CD4-positive, alpha-beta T cell treated with Interleukin-10 for 1 hour (primary cell): ENCODE results near the gene NKPD1.

Source experiments
- DNase-seq: peaks from one replicate; pipeline ENCODE4 v3.0.0-alpha.2; 2020

Gene NKPD1

GRCh38 chr19:45172173-45172572 is 11.4 kb upstream of the NKPD1 start:
- DNase-seq: peak; percentile 59

DNA sequence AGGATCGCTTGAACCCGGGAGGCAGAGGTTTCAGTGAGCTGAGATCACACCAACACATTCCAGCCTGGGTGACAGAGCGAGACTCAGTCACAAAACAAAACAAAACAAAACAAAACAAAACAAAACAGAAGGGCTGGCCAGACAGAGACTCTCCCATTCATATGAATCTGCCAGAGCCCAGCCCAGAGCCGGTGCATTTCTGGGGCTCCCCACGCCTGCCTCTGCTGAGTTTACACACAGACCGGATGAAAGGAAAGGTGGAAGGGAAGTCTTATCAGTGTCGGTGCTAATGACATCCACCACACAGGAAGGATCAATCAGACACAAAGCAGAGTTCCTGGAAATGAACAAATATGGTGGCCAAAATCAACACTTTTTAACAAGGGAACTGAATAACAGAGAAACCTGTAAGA is 10.4 kb upstream of the NKPD1 start:
- DNase-seq: peak; percentile 85

GRCh38 chr19:45170146-45171106 is 9.6 kb upstream of the NKPD1 start:
- no peak for DNase-seq

DNA sequence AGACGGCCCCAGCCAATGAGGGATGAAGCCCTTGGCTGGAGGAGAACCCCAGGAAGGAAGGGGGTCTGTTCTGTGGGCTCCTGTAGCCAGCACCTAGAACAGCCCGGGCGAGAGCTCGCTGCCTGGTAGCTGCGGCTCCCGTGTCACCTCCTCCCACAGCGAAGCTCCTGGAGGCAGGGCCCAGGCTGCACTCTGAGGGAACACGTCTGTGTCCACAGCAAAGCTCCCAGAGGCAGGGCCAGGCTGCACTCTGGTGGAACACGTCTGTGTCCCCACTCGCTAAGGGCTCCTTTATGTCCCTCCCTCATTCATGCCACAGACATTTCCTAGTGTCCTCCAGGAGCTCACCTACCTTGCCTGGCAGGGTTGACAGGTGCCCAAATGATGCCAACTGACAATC is 8.8 kb upstream of the NKPD1 start:
- no peak for DNase-seq

GRCh38 chr19:45168767-45169351 is 8.1 kb upstream of the NKPD1 start:
- peak; percentile 26 for DNase-seq

GRCh38 chr19:45166723-45167252 is 6.0 kb upstream of the NKPD1 start:
- DNase-seq: no peak

DNA sequence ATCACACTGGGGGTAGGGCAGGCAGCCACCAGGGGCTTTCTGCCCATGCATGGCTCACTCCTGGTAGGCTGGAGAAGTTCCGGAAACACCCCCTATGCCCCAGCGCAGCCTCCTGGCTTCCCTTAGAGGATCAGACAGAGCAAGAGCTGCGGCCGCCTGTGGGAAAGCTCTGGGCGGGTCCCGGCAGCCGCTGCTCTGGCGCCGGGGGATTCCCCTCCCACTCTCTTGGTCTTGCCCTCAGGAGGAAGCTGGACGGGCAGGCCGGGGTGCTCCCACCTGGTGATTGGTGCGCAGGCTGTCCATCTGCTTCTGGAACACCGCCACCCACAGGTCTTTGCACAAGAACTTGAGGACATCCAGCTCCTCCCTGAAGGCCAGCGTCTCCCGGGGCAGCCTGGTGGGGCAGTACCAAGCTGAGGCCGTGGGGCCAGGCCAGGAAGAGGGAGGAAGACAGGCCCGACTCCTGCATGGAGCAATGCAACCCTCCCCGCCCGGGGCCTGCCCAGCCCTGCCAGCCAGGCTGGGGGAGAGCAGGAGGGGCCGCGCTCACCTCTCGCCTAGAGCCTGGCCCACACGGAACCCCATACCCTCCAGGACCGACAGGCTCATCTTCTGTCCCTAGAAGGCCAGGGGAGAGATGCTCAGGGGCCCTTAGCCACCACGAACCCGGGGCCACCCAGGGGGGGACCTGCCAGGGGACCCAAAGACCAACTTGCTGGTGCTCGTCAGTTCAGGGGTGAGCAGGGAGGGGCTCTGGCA is 4.0 kb upstream of the NKPD1 start:
- peak; percentile 72 for DNase-seq

- no peak for DNase-seq
Measured at GRCh38 chr19:45163751-45164460, 3.1 kb upstream of the NKPD1 start.

DNA sequence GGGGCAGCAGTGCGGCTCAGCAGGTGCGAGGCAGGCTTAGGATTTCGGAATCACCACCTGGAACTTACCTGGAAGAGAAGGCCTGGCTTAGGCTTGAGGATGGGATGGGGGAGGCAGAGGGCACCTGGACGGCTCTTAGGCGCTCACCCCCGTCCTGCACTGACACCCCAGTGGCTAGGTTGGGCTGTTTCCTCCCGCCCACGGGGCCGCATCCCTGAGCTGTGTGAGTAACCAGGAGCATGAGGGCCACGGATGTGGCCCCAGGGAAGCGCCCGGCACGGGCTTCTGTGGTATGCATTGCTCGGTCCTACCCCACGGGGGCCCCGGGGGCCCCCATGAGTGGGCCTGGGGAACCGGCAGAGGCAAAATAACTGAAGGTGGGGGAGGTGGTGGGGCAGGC is 2.4 kb upstream of the NKPD1 start:
- DNase-seq: no peak

DNA sequence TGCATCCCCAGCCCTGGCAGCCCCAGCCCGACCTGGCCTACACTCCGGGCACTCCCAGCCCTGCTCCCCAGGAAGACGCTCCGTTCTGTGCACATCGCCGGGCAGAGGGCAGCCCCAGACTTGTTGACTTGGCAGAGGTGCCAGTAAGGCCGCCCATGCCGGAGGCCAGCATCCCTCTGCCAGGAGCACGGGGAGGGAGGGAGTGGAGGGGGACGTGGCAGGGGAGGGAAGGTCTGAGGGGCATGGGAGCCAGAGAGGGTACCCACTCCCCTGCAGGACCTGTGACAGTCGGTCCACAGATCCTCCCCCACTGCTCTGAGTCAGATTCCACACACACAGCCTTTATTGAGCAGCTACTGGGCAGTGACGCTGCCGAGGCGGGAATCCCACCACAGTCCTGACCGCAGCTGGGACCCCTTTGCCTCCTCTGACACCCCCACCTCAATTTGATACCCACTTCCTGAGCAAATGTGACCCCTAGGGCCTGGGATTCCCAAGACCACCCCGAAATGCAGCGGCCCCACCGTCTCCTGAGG is 1.9 kb upstream of the NKPD1 start:
- no peak for DNase-seq

DNA sequence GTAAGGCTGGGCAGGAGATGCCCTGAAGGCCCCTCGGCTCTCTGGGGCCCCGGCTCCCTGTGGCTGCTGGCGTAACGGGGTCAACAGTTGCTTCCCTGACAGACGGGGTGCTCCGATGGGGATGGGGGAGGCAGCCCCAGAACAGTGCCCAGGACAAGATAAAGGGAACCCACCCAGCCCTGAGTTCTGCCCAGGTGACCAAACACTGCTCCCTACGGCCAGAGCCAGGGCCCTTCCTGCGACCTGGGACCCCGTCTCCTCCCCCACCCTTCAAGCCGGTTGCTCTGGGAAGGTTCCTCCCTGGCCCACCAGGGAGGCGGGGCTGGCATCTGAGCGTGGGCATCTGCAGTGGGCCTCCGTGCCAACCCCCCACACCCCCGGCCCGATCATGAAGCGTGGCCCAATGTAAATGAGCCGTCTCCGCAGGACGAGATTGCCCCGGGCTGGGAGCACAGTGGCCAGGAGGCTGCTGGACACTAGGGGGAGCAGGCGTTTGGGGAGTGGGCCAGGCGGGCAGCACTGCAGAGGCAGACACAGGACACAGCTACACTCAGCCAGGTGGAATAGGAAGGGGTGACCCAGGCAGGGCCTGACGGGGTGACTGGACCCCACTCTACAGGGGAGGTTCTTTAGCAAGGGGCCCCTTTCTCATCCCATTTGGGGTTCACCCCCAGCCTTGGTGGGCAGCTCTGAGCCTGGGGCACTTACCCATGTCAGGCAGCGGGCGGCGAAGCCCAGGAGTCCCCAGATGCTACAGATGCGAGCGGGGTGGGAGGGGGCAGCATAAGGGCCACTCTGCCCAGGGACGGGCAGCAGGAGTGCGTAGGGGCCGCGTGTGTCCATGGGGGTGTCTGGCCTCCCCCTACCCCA is 1.2 kb upstream of the NKPD1 start:
- no peak for DNase-seq

GRCh38 chr19:45159971-45160324 is 834 bp downstream of the NKPD1 start:
- DNase-seq: no peak

DNA sequence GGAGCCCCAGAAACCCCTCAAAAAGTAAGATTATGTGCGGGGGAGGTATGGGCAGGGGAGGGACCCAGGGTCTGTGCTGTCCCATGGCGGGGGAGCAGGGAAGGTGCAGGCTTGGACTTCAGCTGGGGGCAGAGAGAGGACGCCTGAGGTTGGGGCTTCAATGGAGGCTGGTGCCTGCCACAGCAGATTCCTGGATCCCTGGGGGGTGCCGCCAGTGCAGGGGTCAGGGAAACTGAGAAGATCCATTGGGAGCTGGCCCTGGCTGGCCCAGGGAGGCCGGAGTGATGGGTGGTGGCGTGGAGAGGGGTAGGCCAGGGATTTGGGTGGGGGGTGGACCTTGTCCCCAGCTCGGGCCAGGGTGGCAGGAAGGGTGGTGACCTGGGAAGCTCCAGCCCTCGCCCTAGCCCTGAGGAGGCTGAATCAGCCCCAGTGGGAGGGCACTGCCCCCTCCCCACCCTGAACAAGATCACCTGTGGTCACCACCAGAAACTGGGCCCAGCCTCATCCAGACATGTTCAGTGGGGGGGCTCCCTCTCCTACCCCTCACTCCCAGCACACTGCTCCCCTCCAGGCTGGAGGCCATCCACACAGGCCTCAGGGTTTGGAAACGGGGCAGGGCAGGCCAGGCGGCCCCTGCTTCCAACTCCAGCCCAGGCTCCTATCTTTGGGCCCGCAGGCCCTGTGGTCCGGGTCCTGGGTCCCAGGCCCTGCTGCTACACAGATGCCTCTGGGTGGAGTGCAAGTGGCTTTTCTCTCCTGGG is 1.4 kb downstream of the NKPD1 start:
- DNase-seq: no peak

- no peak for DNase-seq
Measured at GRCh38 chr19:45158503-45159209, 2.1 kb downstream of the NKPD1 start.

- DNase-seq: no peak
Measured at GRCh38 chr19:45156751-45157150, 4.0 kb downstream of the NKPD1 start.

- no peak for DNase-seq
Measured at GRCh38 chr19:45156011-45156630, 4.7 kb downstream of the NKPD1 start.

DNA sequence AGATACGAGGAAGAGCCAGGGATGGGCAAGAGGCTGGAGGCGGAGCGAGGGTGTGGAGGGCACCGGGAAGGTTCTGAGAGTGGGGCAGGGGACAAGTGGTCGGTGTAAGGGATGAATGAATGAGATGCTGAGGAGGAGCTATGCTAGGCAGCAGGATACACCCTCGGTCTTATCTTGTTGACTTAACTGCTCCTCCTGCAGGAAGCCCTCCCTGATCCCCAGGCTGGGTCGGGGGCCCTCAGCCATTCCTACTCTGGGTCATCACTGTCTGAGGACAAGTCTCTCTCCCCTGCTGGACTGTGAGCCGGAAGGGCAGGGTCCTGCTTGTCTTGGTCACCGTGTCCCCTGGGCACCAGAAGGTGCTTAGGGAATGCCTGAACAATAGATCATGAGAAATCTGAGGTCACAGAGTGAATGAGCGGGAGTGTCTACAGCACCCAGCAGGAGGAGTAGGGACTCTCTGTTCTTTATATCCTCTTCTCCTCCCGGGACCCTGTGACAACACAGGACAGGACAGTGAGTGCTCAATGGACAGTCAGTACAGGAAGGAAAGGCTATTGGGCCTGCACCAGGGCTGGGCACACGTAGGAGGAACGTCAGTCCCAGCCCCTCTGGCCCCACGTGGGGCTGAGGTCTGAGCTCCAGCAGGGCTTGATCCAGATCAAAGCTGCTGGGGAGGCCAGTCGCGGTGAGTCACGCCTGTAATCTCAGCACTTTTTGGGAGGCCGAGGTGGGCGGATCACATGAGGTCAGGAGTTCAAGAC is 6.5 kb downstream of the NKPD1 start:
- DNase-seq: no peak

DNA sequence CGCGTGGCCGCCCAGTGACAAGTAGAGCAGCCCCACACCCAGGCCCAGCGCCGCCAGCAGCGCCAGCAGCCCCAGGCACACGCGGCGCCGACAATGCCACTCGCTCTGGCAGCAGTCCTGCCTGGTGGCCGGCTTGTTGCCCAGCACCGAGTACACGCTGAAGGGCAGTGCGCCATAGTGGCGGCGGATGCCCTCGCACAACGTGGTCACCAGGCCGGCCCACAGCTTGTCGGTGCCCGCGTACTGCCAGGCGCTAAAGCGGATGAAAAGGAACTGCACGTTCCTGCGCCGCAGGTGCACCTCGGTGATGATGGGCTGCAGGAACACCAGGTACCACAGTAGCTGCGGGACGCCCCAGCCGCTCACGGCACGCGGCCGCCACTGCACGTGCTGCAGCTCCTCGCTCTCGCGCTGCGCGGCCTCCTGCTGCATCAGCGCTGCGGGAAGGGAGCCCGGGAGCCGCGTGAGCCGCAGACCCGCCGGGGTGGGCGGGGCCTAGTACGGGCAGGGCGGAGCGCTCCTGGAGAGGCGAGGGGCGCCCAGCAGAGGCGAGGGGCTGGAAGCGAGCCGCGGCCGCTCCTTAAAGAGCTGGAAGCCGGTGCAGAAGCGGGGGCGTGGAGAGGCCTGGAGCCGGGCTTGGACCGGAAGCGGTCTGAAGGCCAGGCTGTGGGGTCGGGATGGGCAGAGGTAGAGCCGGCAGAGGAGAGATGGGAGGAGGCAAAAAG is 7.3 kb downstream of the NKPD1 start:
- peak; percentile 37 for DNase-seq
